Endothelial cell of umbilical vein (primary cell): Measurements from ENCODE around the gene RILPL2. TPM values are rescaled to one million over a fixed set of nuclear protein-coding genes. Genes with fewer than 3 reads are reported as not detected.
"Not testable (repeated sequence)": the region's sequence is repeated elsewhere in the genome, so short reads cannot be mapped to it uniquely, and the experiment has no call there.

Source experiments
- BruUV-seq: library from RNA; stranded (reverse); fragments of 400-500 nt; replicated peaks from 2 replicates; lab custom pipeline; 2021; lab: Mats Ljungman, UMichigan
- CTCF ChIA-PET: fragments of 300-600, 350-600 bp; sonication (Branson Sonifier 250); formaldehyde crosslinking; loops from one replicate; lab custom pipeline; 2021; ENCODE audit warnings: antibody characterized with exemption, inconsistent platforms; lab: Charles Lee
- POLR2A ChIA-PET: fragments of 300-600, 350-600 bp; sonication (Branson Sonifier 250); formaldehyde crosslinking; loops from one replicate; lab custom pipeline; 2021; ENCODE audit warnings: antibody characterized with exemption, inconsistent platforms; lab: Charles Lee
- DNase-seq: peaks from one replicate; pipeline ENCODE4 v3.0.0-alpha.2; 2011; ENCODE audit warnings: low read depth, low spot score
- FAIRE-seq: peaks from 2 replicates; lab custom pipeline; 2011; peaks lifted over from hg19 to GRCh38; lab: Jason Lieb, UNC
- H2AFZ ChIP-seq: 2 replicates; pipeline ENCODE4 v1.6.0; 2012; ENCODE audit warnings: low read depth, low read length, control low read depth, inconsistent platforms
- H3K27ac ChIP-seq: 2 replicates; pipeline ENCODE4 v1.5.1; 2011; ENCODE audit warnings: low read depth, mild to moderate bottlenecking, control low read depth, low read length, moderate library complexity; ENCODE audit not compliant: insufficient read depth
- H3K27me3 ChIP-seq, 2 experiments: 2 replicates each; pipeline versions ENCODE4 v1.6.0 to v1.6.1; 2011; ENCODE audit warnings: low read length in 2 of 2, mixed read lengths in 1 of 2; ENCODE audit not compliant: control insufficient read depth in 2 of 2, insufficient read depth in 2 of 2
- H3K36me3 ChIP-seq, 2 experiments: 2 replicates in 1 of 2; 3 replicates in 1 of 2; pipeline ENCODE4 v1.5.1; 2011; ENCODE audit warnings: low read length in 2 of 2, mild to moderate bottlenecking in 1 of 2, moderate library complexity in 1 of 2; ENCODE audit not compliant: control insufficient read depth in 2 of 2, insufficient read depth in 2 of 2; ENCODE audit errors: extremely low read depth in 1 of 2
- H3K4me1 ChIP-seq: 3 replicates; pipeline ENCODE4 v1.5.1; 2011; ENCODE audit warnings: mild to moderate bottlenecking, low read length; ENCODE audit not compliant: control insufficient read depth, insufficient read depth; ENCODE audit errors: extremely low read depth
- H3K4me2 ChIP-seq: 2 replicates; pipeline ENCODE4 v1.6.1; 2011; ENCODE audit warnings: low read length, control low read depth, mixed read lengths; ENCODE audit not compliant: insufficient read depth
- H3K4me3 ChIP-seq, 3 experiments: fragments of 200-600 bp in 1 of 3; sonication (generic), shearing (Covaris generic) in 1 of 3; replicated peaks in 1 of 3; 2 replicates each; pipeline ENCODE4 v1.5.1; 2011 to 2016; ENCODE audit warnings: control low read depth in 3 of 3, low read length in 3 of 3, mild to moderate bottlenecking in 2 of 3, inconsistent platforms in 1 of 3, low read depth in 1 of 3, moderate library complexity in 1 of 3; ENCODE audit not compliant: insufficient read depth in 1 of 3
- H3K79me2 ChIP-seq: 2 replicates; pipeline ENCODE4 v1.6.0; 2012; ENCODE audit warnings: low read length, inconsistent platforms; ENCODE audit not compliant: control insufficient read depth, insufficient read depth
- H3K9ac ChIP-seq: replicated peaks from 2 replicates; pipeline ENCODE3; 2011; ENCODE audit warnings: low read length, control low read depth; ENCODE audit not compliant: insufficient read depth; ENCODE audit errors: extremely low read depth
- H3K9me1 ChIP-seq: replicated peaks from 3 replicates; pipeline ENCODE4 v1.6.0; 2011; ENCODE audit warnings: mild to moderate bottlenecking, low read length; ENCODE audit not compliant: control insufficient read depth, insufficient read depth; ENCODE audit errors: extremely low read depth
- H3K9me3 ChIP-seq: replicated peaks from 2 replicates; pipeline ENCODE4 v1.5.1; 2012; ENCODE audit warnings: low read length, inconsistent platforms; ENCODE audit not compliant: control insufficient read depth, insufficient read depth
- H4K20me1 ChIP-seq: replicated peaks from 2 replicates; pipeline ENCODE3; 2011; ENCODE audit warnings: mild to moderate bottlenecking, low read length; ENCODE audit not compliant: control insufficient read depth, insufficient read depth; ENCODE audit errors: extremely low read depth
- CTCF ChIP-seq, 2 donors: IDR thresholded peaks; 1 replicate in 1 of 2; 2 replicates in 1 of 2; pipeline ENCODE4 v1.5.1; 2011; ENCODE audit warnings: low read length in 2 of 2, mild to moderate bottlenecking in 2 of 2, moderate library complexity in 2 of 2, control low read depth in 1 of 2, inconsistent platforms in 1 of 2, low read depth in 1 of 2; ENCODE audit not compliant: insufficient read depth in 1 of 2; ENCODE audit errors: extremely low read depth in 1 of 2
- EZH2 ChIP-seq: IDR thresholded peaks from 2 replicates; pipeline ENCODE4 v1.6.1; 2012; ENCODE audit warnings: borderline replicate concordance, low read depth, mild to moderate bottlenecking, moderate library complexity, low read length, inconsistent platforms; ENCODE audit not compliant: severe bottlenecking
- FOS ChIP-seq: IDR thresholded peaks from 2 replicates; pipeline ENCODE4 v1.6.1; 2011; ENCODE audit warnings: mild to moderate bottlenecking, low read length, moderate library complexity, borderline replicate concordance; ENCODE audit not compliant: insufficient read depth
- GATA2 ChIP-seq: IDR thresholded peaks from 2 replicates; pipeline ENCODE4 v1.7.0; 2011; ENCODE audit warnings: low read depth, mild to moderate bottlenecking, moderate library complexity, mixed read lengths, low read length; ENCODE audit not compliant: insufficient read length, insufficient read depth
- JUN ChIP-seq: IDR thresholded peaks from 2 replicates; pipeline ENCODE4 v1.6.1; 2011; ENCODE audit warnings: borderline replicate concordance, low read depth; ENCODE audit not compliant: insufficient read length, insufficient read depth
- MAX ChIP-seq: IDR thresholded peaks from 2 replicates; pipeline ENCODE4 v1.6.1; 2011; ENCODE audit not compliant: insufficient read depth, insufficient read length
- MYC ChIP-seq: IDR thresholded peaks from one replicate; pipeline ENCODE4 v1.6.1; 2011; ENCODE audit warnings: mild to moderate bottlenecking, low read depth, low read length
- POLR2A ChIP-seq: IDR thresholded peaks from 2 replicates; pipeline ENCODE4 v1.6.1; 2012; ENCODE audit warnings: low read depth, mild to moderate bottlenecking, control low read depth, low read length
- POLR2AphosphoS5 ChIP-seq: IDR thresholded peaks from 2 replicates; pipeline ENCODE4 v1.6.1; 2012; ENCODE audit warnings: low read depth, mild to moderate bottlenecking, control low read depth, low read length, moderate library complexity; ENCODE audit not compliant: insufficient read depth
- dilution Hi-C: fragments of 300-500 bp; cut with MboI; formaldehyde crosslinking; loops from one replicate; pipeline ENCODE4 v1.15.0; 2019; ENCODE audit warnings: low sequenced_read_pairs; ENCODE audit not compliant: extremely low pct_ligation_motif_present
- intact Hi-C: fragments of 100-400 bp; cut with micrococcal nuclease; formaldehyde crosslinking; loops from one replicate; pipeline ENCODE4 v1.10.0; 2022
- polyA plus RNA-seq, 4 experiments: library from polyadenylated mRNA; depleted of rRNA in 3 of 4; stranded (reverse) in 3 of 4; unstranded in 1 of 4; fragments of >200 nt; gene quantifications; 2 replicates each; pipeline versions ENCODE4 v1.2.1 to v1.2.3, GENCODE V29; 2011 to 2012; ENCODE audit warnings: missing spikeins in 1 of 4
- total RNA-seq: library from RNA; stranded (reverse); gene quantifications from 2 replicates; pipeline ENCODE4 v1.2.3, GENCODE V29; 2021

RILPL2 gene
- total and polyA plus RNA-seq, 2 donors (not counting 3 experiments of a cell fraction or from before 2014, with no cell fraction given), result 3.3 to 4.6 TPM

GRCh38 chr12:123452276-123452550 lies 15.7 kb upstream of the RILPL2 start:
- intact Hi-C loops, FAIRE-seq, H2AFZ ChIP-seq, H3K4me3 ChIP-seq, H3K9ac ChIP-seq, H4K20me1 ChIP-seq, H3K27me3 ChIP-seq, H3K4me2 ChIP-seq, BruUV-seq, CTCF ChIA-PET, H3K36me3 ChIP-seq, H3K27ac ChIP-seq, H3K9me1 ChIP-seq, dilution Hi-C loops, H3K79me2 ChIP-seq, H3K4me1 ChIP-seq, DNase-seq, H3K9me3 ChIP-seq: not testable (repeated sequence)
- POLR2A ChIA-PET, result interaction anchor here (0.5 to 0.7 kb wide), 3 partner anchors 12 to 1060 kb away, joined by 3 to 5 read pairs (median 4); no protein-coding TSS in a partner anchor

- no peak overlapping the region for H3K4me2 ChIP-seq
- no peak overlapping the region for H3K9ac ChIP-seq
- DNase-seq (no peak), FAIRE-seq (no peak)
- intact Hi-C loops (no loop called here), dilution Hi-C loops (no loop called here)
- H3K79me2 ChIP-seq, result no peaks in the 10 kb centered on the region
- no TSS peak for BruUV-seq
- H3K27ac ChIP-seq, result no peak overlapping the region
- TF ChIP-seq MYC (no peak), FOS (no peak), EZH2 (no peak), MAX (no peak), GATA2 (no peak), CTCF (IDR thresholded peaks at IDR 0.05; ENCODE audit: extremely low read depth in 1 of 2, insufficient read depth in 1 of 2, low read depth in 1 of 2, low read length in 2 of 2) (no peak), POLR2AphosphoS5 (no peak), JUN (no peak), POLR2A (no peak)
- H4K20me1 ChIP-seq, result no peaks in the 10 kb centered on the region
- no peaks in the 10 kb centered on the region for H3K9me1 ChIP-seq
- H3K4me1 ChIP-seq, result peaks cover 10% of the 10 kb centered on the region
- no peak overlapping the region for H2AFZ ChIP-seq
- ChIA-PET CTCF (no interaction called here), POLR2A (interaction anchor here (0.7 kb wide), 1 partner anchor 549 kb away, joined by 6 read pairs; no protein-coding TSS in a partner anchor)
- H3K27me3 ChIP-seq, result no peaks in the 10 kb centered on the region
- no peak overlapping the region for H3K4me3 ChIP-seq
- H3K36me3 ChIP-seq, result no peaks in the 10 kb centered on the region
- H3K9me3 ChIP-seq, result no peaks in the 10 kb centered on the region
Measured at GRCh38 chr12:123450636-123451035, 14.2 kb upstream of the RILPL2 start.
